Measurements from ENCODE around the gene NPPB. TPM values are rescaled to one million over a fixed set of nuclear protein-coding genes. Genes with fewer than 3 reads are reported as not detected.

The NPPB gene
- total RNA-seq, 1 donor from 2014 or later, result not detected

GRCh38 chr1:11857164-11857851 is 1.4 kb downstream of the NPPB start:
- no peak for DNase-seq

GRCh38 chr1:11856698-11857097 is 2.0 kb downstream of the NPPB start:
- DNase-seq, result no peak

- DNase-seq, result no peak
Measured at GRCh38 chr1:11855430-11855829, 3.3 kb downstream of the NPPB start.

GRCh38 chr1:11854519-11854918 is 4.2 kb downstream of the NPPB start:
- DNase-seq, result no peak

- no peak for DNase-seq
Measured at GRCh38 chr1:11851180-11851579, 7.6 kb downstream of the NPPB start.

- DNase-seq, result no peak
Measured at GRCh38 chr1:11850156-11850555, 8.6 kb downstream of the NPPB start.

- no peak for DNase-seq
Measured at GRCh38 chr1:11848373-11848700, 10.4 kb downstream of the NPPB start.

- peak; percentile 81 for DNase-seq
Measured at GRCh38 chr1:11847667-11848372, 10.9 kb downstream of the NPPB start, which contains the start of gene NPPA. TSS of gene NPPA (minus strand) at chr1:11847783. CDS start at chr1:11847684, 99 bp downstream.

GRCh38 chr1:11845641-11846335 is 13.0 kb downstream of the NPPB start:
- peak; percentile 70 for DNase-seq

- DNase-seq, result peak; percentile 62
Measured at GRCh38 chr1:11842154-11843041, 16.3 kb downstream of the NPPB start.

GRCh38 chr1:11841245-11842153 is 17.2 kb downstream of the NPPB start:
- DNase-seq, result no peak

- DNase-seq, result no peak
Measured at GRCh38 chr1:11839727-11840705, 18.7 kb downstream of the NPPB start.

- peak; percentile 80 for DNase-seq
Measured at GRCh38 chr1:11838349-11839272, 20.1 kb downstream of the NPPB start.

GRCh38 chr1:11837767-11838348 is 20.9 kb downstream of the NPPB start:
- no peak for DNase-seq

- no peak for DNase-seq
Measured at GRCh38 chr1:11836955-11837766, 21.6 kb downstream of the NPPB start.

GRCh38 chr1:11835441-11836225 is 23.1 kb downstream of the NPPB start:
- DNase-seq, result no peak

GRCh38 chr1:11833900-11834299 is 24.8 kb downstream of the NPPB start:
- no peak for DNase-seq

Data from tongue (tissue), 2 donors.